Inflammatory macrophage (primary cell): ENCODE results near the gene BTG2.

ENCODE experiments used
- DNase-seq, 2 donors: peaks; one replicate each; pipeline ENCODE4 v3.0.0-alpha.2; 2020 to 2022

The BTG2 gene

GRCh38 chr1:203318229-203318517 is 12.9 kb downstream of the BTG2 start:
- DNase-seq, result no peak

- DNase-seq, result peak in 1 of 2 donors; percentile 67
Measured at GRCh38 chr1:203320591-203321272, 15.4 kb downstream of the BTG2 start.

GRCh38 chr1:203321273-203322052 is 16.1 kb downstream of the BTG2 start:
- no peak for DNase-seq

- peak in 1 of 2 donors; percentile 50 for DNase-seq
Measured at GRCh38 chr1:203322500-203323179, 17.3 kb downstream of the BTG2 start.

- DNase-seq, result no peak
Measured at GRCh38 chr1:203323587-203323986, 18.3 kb downstream of the BTG2 start.

GRCh38 chr1:203324105-203325025 is 19.0 kb downstream of the BTG2 start:
- DNase-seq, result peak; percentile 44 to 64

- peak in 1 of 2 donors; percentile 31 for DNase-seq
Measured at GRCh38 chr1:203325026-203325417, 19.7 kb downstream of the BTG2 start.

- peak; percentile 81 to 82 for DNase-seq
Measured at GRCh38 chr1:203325418-203326091, 20.2 kb downstream of the BTG2 start.

- peak; percentile 91 to 95 for DNase-seq
Measured at GRCh38 chr1:203326830-203327683, 21.7 kb downstream of the BTG2 start.

- peak; percentile 69 to 74 for DNase-seq
Measured at GRCh38 chr1:203327684-203328457, 22.6 kb downstream of the BTG2 start.

GRCh38 chr1:203328714-203329122 is 23.4 kb downstream of the BTG2 start:
- no peak for DNase-seq

- no peak for DNase-seq
Measured at GRCh38 chr1:203331224-203331623, 25.9 kb downstream of the BTG2 start.

GRCh38 chr1:203335503-203335902 is 30.2 kb downstream of the BTG2 start:
- no peak for DNase-seq

- no peak for DNase-seq
Measured at GRCh38 chr1:203336097-203336496, 30.8 kb downstream of the BTG2 start.

- DNase-seq, result peak; percentile 77 to 83
Measured at GRCh38 chr1:203338335-203339036, 33.2 kb downstream of the BTG2 start.

- DNase-seq, result peak; percentile 69 to 77
Measured at GRCh38 chr1:203340112-203340790, 34.9 kb downstream of the BTG2 start.

GRCh38 chr1:203342192-203342940 is 37.0 kb downstream of the BTG2 start:
- peak; percentile 35 to 44 for DNase-seq
